Measurements from ENCODE around the gene PTPN2.

Gene PTPN2

DNA sequence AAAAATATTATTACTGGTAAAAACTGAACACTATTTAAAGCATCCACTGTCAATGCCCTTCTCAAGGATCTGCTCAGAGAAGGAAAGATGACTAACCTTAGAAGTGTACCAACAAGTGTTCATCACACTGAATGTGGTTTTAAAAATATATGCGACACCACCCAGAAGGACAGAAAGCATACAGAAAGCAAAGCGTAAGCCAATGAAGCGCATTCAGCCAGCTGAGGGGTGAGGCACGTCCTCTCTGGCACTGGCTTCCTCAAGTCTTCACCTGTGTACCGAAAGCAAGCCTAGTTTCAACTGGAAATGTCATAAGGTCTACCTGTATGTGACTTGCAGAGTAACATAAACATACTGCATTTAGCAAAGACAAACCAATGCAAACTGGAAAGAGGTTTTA lies 92.4 kb downstream of the PTPN2 start:
- Histone ChIP-seq H3K27ac (replicated peaks; ENCODE audit: low read length) (no peak overlapping the region), H3K4me2 (ENCODE audit: insufficient read depth, low read length, poor library complexity, severe bottlenecking) (no peak overlapping the region), H2AK5ac (ENCODE audit: low read depth, low read length) (no peak overlapping the region), H4K91ac (ENCODE audit: low read depth, low read length, poor library complexity) (no peak overlapping the region), H3K9ac (ENCODE audit: low read depth, low read length, poor library complexity) (no peak overlapping the region), H4K8ac (ENCODE audit: low read depth, low read length) (no peak overlapping the region), H2AFZ (ENCODE audit: low read length) (no peak overlapping the region), H3K4me3 (ENCODE audit: low read length in 2 of 2) (no peak overlapping the region), H3K79me1 (ENCODE audit: low read depth, low read length) (no peaks in the 10 kb centered on the region), H3K14ac (ENCODE audit: low read length) (no peak overlapping the region), H3K23ac (ENCODE audit: low read depth, low read length, poor library complexity) (no peak overlapping the region), H2BK120ac (ENCODE audit: low read depth, low read length) (no peak overlapping the region), H2BK12ac (ENCODE audit: low read length) (no peak overlapping the region), H2BK15ac (ENCODE audit: low read length) (no peak overlapping the region), H3K36me3 (replicated peaks in 1 of 2; ENCODE audit: control insufficient read depth in 2 of 2, insufficient read depth in 2 of 2, low read length in 2 of 2) (peaks cover 5 to 12% of the 10 kb centered on the region in 2 donors), H3K27me3 (ENCODE audit: control insufficient read depth in 3 of 3, insufficient read depth in 3 of 3, low read depth in 1 of 3, low read length in 3 of 3) (no peaks in the 10 kb centered on the region), H3K18ac (ENCODE audit: low read length) (no peak overlapping the region), H2BK5ac (ENCODE audit: low read length) (no peak overlapping the region), H3K4ac (ENCODE audit: low read length) (no peak overlapping the region), H3K9me3 (replicated peaks in 1 of 2; ENCODE audit: control insufficient read depth in 2 of 2, insufficient read depth in 1 of 2, low read depth in 1 of 2, low read length in 2 of 2) (peaks cover 0 to 2% of the 10 kb centered on the region in 2 donors), H3K4me1 (ENCODE audit: control insufficient read depth in 2 of 2, insufficient read depth in 1 of 2, low read depth in 1 of 2, low read length in 2 of 2) (no peaks in the 10 kb centered on the region)
- no peak for DNase-seq (ENCODE audit: low spot score)
- WGBS, 2 donors (ENCODE audit: extremely low coverage in 2 of 2, insufficient read length in 2 of 2, insufficient replicate concordance in 1 of 2) = no CpG with 5 or more reads among the region's 5 CpGs

DNA sequence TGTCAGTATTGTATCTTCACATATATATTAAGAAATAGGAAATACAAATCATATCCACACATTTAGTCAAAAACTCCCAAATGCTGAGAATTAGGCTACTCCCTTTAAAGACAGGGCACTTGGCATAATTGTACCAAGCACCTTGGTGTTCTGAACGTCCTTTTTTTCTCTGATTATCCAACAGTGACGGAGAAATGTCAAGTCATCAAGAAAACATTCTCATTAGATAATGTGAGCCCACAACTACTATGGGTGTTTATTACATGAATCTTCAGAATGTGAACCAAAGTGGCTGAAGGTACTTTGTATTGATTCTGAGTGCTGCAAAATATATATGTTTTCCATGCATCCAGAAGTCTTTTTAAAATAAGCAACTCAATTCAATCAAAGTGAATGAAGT lies 97.4 kb downstream of the PTPN2 start:
- peaks cover 0 to 2% of the 10 kb centered on the region in 2 donors for H3K9me3 ChIP-seq (replicated peaks in 1 of 2; ENCODE audit: control insufficient read depth in 2 of 2, insufficient read depth in 1 of 2, low read depth in 1 of 2, low read length in 2 of 2)
- no peak overlapping the region for H4K91ac ChIP-seq (ENCODE audit: low read depth, low read length, poor library complexity)
- H3K4me1 ChIP-seq (ENCODE audit: control insufficient read depth in 2 of 2, insufficient read depth in 1 of 2, low read depth in 1 of 2, low read length in 2 of 2) = no peaks in the 10 kb centered on the region
- no peak overlapping the region for H3K27ac ChIP-seq (replicated peaks; ENCODE audit: low read length)
- peaks cover 0 to 3% of the 10 kb centered on the region in 2 donors for H3K36me3 ChIP-seq (replicated peaks in 1 of 2; ENCODE audit: control insufficient read depth in 2 of 2, insufficient read depth in 2 of 2, low read length in 2 of 2)
- H3K14ac ChIP-seq (ENCODE audit: low read length) = no peak overlapping the region
- H3K9ac ChIP-seq (ENCODE audit: low read depth, low read length, poor library complexity) = no peak overlapping the region
- H3K27me3 ChIP-seq (ENCODE audit: control insufficient read depth in 3 of 3, insufficient read depth in 3 of 3, low read depth in 1 of 3, low read length in 3 of 3) = no peaks in the 10 kb centered on the region
- no peak overlapping the region for H2BK12ac ChIP-seq (ENCODE audit: low read length)
- no peak overlapping the region for H2AK5ac ChIP-seq (ENCODE audit: low read depth, low read length)
- no peak overlapping the region for H3K4me3 ChIP-seq (ENCODE audit: low read length in 2 of 2)
- no peak overlapping the region for H2BK120ac ChIP-seq (ENCODE audit: low read depth, low read length)
- H3K18ac ChIP-seq (ENCODE audit: low read length) = no peak overlapping the region
- H2AFZ ChIP-seq (ENCODE audit: low read length) = no peak overlapping the region
- no peak overlapping the region for H3K4ac ChIP-seq (ENCODE audit: low read length)
- H3K79me1 ChIP-seq (ENCODE audit: low read depth, low read length) = no peaks in the 10 kb centered on the region
- no peak overlapping the region for H2BK5ac ChIP-seq (ENCODE audit: low read length)
- no peak for DNase-seq (ENCODE audit: low spot score)
- no CpG with 5 or more reads among the region's 2 CpGs for WGBS, 2 donors (ENCODE audit: extremely low coverage in 2 of 2, insufficient read length in 2 of 2, insufficient replicate concordance in 1 of 2)
- no peak overlapping the region for H3K4me2 ChIP-seq (ENCODE audit: insufficient read depth, low read length, poor library complexity, severe bottlenecking)
- no peak overlapping the region for H4K8ac ChIP-seq (ENCODE audit: low read depth, low read length)
- no peak overlapping the region for H3K23ac ChIP-seq (ENCODE audit: low read depth, low read length, poor library complexity)
- no peak overlapping the region for H2BK15ac ChIP-seq (ENCODE audit: low read length)

DNA sequence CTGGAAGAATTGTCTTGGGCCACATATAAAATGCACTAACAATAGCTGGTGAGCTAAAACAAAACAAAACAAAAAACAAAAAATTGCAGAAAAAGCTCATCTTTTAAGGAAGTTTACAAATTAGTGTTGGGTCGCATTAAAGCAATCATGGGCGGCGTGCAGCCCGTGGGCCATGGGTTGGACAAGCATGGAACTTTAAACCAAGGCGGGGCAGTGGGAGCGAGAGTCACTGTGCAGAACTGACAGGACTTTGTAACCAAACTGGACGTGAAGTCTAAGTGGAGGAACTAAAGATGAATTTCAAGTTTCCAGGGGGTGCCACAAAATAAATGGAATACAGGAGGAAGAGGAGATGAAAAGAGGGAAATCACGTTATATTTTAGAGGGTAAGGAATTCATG lies 100.5 kb downstream of the PTPN2 start:
- no peaks in the 10 kb centered on the region for H3K79me1 ChIP-seq (ENCODE audit: low read depth, low read length)
- H2BK12ac ChIP-seq (ENCODE audit: low read length) = no peak overlapping the region
- no peak overlapping the region for H2AK5ac ChIP-seq (ENCODE audit: low read depth, low read length)
- no peak overlapping the region for H3K4me2 ChIP-seq (ENCODE audit: insufficient read depth, low read length, poor library complexity, severe bottlenecking)
- H2AFZ ChIP-seq (ENCODE audit: low read length) = no peak overlapping the region
- no peak overlapping the region for H2BK5ac ChIP-seq (ENCODE audit: low read length)
- DNase-seq (ENCODE audit: low spot score) = no peak
- H4K91ac ChIP-seq (ENCODE audit: low read depth, low read length, poor library complexity) = no peak overlapping the region
- no peak overlapping the region for H3K4ac ChIP-seq (ENCODE audit: low read length)
- no peak overlapping the region for H4K8ac ChIP-seq (ENCODE audit: low read depth, low read length)
- no peak overlapping the region for H3K14ac ChIP-seq (ENCODE audit: low read length)
- H3K23ac ChIP-seq (ENCODE audit: low read depth, low read length, poor library complexity) = no peak overlapping the region
- no peak overlapping the region for H3K9ac ChIP-seq (ENCODE audit: low read depth, low read length, poor library complexity)
- H3K36me3 ChIP-seq (replicated peaks in 1 of 2; ENCODE audit: control insufficient read depth in 2 of 2, insufficient read depth in 2 of 2, low read length in 2 of 2) = peaks cover 0 to under 1% of the 10 kb centered on the region in 2 donors
- WGBS, 2 donors (ENCODE audit: extremely low coverage in 2 of 2, insufficient read length in 2 of 2, insufficient replicate concordance in 1 of 2) = no CpG with 5 or more reads among the region's 8 CpGs
- H2BK15ac ChIP-seq (ENCODE audit: low read length) = no peak overlapping the region
- H3K4me1 ChIP-seq (ENCODE audit: control insufficient read depth in 2 of 2, insufficient read depth in 1 of 2, low read depth in 1 of 2, low read length in 2 of 2) = no peaks in the 10 kb centered on the region
- H3K4me3 ChIP-seq (ENCODE audit: low read length in 2 of 2) = no peak overlapping the region
- H3K27ac ChIP-seq (replicated peaks; ENCODE audit: low read length) = no peak overlapping the region
- H3K27me3 ChIP-seq (ENCODE audit: control insufficient read depth in 3 of 3, insufficient read depth in 3 of 3, low read depth in 1 of 3, low read length in 3 of 3) = no peaks in the 10 kb centered on the region
- no peak overlapping the region for H2BK120ac ChIP-seq (ENCODE audit: low read depth, low read length)
- peaks cover 2% of the 10 kb centered on the region in 2 donors for H3K9me3 ChIP-seq (replicated peaks in 1 of 2; ENCODE audit: control insufficient read depth in 2 of 2, insufficient read depth in 1 of 2, low read depth in 1 of 2, low read length in 2 of 2)
- no peak overlapping the region for H3K18ac ChIP-seq (ENCODE audit: low read length)

DNA sequence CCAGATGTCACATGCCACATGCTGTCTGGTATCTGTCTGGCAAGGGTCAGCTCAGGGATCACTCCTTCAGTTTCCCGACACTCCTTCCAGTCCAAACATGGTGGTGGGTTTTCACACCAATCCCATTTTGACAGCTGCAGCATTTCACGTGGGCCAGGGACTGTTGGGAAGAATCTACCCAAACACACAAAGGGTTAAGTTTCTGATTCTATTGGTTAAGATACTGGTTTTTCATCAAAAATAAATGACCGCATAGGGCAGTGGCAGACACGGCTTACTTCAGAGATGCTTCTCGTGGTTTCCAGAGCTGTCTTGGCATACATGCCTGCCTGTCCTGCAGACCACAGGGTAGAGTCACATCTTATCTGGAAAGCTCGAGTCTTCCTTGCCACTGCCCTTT lies 101.5 kb downstream of the PTPN2 start:
- Histone ChIP-seq H2AK5ac (ENCODE audit: low read depth, low read length) (no peak overlapping the region), H3K4me1 (ENCODE audit: control insufficient read depth in 2 of 2, insufficient read depth in 1 of 2, low read depth in 1 of 2, low read length in 2 of 2) (no peaks in the 10 kb centered on the region), H2BK15ac (ENCODE audit: low read length) (no peak overlapping the region), H4K91ac (ENCODE audit: low read depth, low read length, poor library complexity) (no peak overlapping the region), H3K9me3 (replicated peaks in 1 of 2; ENCODE audit: control insufficient read depth in 2 of 2, insufficient read depth in 1 of 2, low read depth in 1 of 2, low read length in 2 of 2) (peaks cover 2% of the 10 kb centered on the region in 2 donors), H3K4ac (ENCODE audit: low read length) (no peak overlapping the region), H3K36me3 (replicated peaks in 1 of 2; ENCODE audit: control insufficient read depth in 2 of 2, insufficient read depth in 2 of 2, low read length in 2 of 2) (no peaks in the 10 kb centered on the region), H3K4me2 (ENCODE audit: insufficient read depth, low read length, poor library complexity, severe bottlenecking) (no peak overlapping the region), H3K79me1 (ENCODE audit: low read depth, low read length) (no peaks in the 10 kb centered on the region), H3K18ac (ENCODE audit: low read length) (no peak overlapping the region), H4K8ac (ENCODE audit: low read depth, low read length) (no peak overlapping the region), H2BK120ac (ENCODE audit: low read depth, low read length) (no peak overlapping the region), H3K27ac (replicated peaks; ENCODE audit: low read length) (no peak overlapping the region), H2AFZ (ENCODE audit: low read length) (no peak overlapping the region), H2BK12ac (ENCODE audit: low read length) (no peak overlapping the region), H3K23ac (ENCODE audit: low read depth, low read length, poor library complexity) (no peak overlapping the region), H3K27me3 (ENCODE audit: control insufficient read depth in 3 of 3, insufficient read depth in 3 of 3, low read depth in 1 of 3, low read length in 3 of 3) (no peaks in the 10 kb centered on the region), H3K9ac (ENCODE audit: low read depth, low read length, poor library complexity) (no peak overlapping the region), H3K4me3 (ENCODE audit: low read length in 2 of 2) (no peak overlapping the region), H2BK5ac (ENCODE audit: low read length) (no peak overlapping the region), H3K14ac (ENCODE audit: low read length) (no peak overlapping the region)
- no peak for DNase-seq (ENCODE audit: low spot score)
- WGBS, 2 donors (ENCODE audit: extremely low coverage in 2 of 2, insufficient read length in 2 of 2, insufficient replicate concordance in 1 of 2) = no CpG with 5 or more reads among the region's 6 CpGs
